HL-60 (cell line): ENCODE measurements around the gene CLNK.

Experiments used
- GABPA ChIP-seq: IDR thresholded peaks from 2 replicates; pipeline ENCODE4 v1.6.1; 2012; ENCODE audit warnings: low read depth
- POLR2AphosphoS5 ChIP-seq: IDR thresholded peaks from 2 replicates; pipeline ENCODE4 v1.6.1; 2012; ENCODE audit warnings: low read depth
- TF ChIP-seq, protein P1 (sequence below): IDR thresholded peaks from one replicate; pipeline ENCODE4 v1.5.1; 2011; ENCODE audit warnings: low read length, control low read depth, inconsistent platforms; ENCODE audit not compliant: insufficient read depth

DNA sequence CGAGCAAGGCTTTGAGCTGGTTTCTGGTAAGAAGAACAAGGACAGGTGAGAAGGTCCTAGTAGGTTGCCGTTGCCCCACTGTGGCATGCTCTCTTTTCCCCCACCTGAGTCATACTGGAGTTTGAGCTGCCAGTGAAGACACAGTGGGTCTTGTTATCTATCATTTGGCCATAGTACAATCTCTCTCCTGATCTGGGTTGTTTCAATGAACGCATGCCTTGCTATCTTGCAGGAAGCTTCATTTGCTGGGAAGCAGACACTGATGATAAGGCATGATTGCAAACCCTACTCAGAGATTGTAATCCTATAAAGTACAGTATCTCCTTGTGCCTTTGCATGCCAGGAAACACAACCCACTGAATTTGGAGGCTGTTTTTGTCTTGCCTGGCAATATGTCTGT lies 77.4 kb downstream of the CLNK start:
- TF ChIP-seq, protein P1, sequence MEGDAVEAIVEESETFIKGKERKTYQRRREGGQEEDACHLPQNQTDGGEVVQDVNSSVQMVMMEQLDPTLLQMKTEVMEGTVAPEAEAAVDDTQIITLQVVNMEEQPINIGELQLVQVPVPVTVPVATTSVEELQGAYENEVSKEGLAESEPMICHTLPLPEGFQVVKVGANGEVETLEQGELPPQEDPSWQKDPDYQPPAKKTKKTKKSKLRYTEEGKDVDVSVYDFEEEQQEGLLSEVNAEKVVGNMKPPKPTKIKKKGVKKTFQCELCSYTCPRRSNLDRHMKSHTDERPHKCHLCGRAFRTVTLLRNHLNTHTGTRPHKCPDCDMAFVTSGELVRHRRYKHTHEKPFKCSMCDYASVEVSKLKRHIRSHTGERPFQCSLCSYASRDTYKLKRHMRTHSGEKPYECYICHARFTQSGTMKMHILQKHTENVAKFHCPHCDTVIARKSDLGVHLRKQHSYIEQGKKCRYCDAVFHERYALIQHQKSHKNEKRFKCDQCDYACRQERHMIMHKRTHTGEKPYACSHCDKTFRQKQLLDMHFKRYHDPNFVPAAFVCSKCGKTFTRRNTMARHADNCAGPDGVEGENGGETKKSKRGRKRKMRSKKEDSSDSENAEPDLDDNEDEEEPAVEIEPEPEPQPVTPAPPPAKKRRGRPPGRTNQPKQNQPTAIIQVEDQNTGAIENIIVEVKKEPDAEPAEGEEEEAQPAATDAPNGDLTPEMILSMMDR = no peak
- TF ChIP-seq POLR2AphosphoS5 = no peak
- no peak for TF ChIP-seq GABPA
